Measurements from ENCODE around the gene C11orf21. TPM values are rescaled to one million over a fixed set of nuclear protein-coding genes. Genes with fewer than 3 reads are reported as not detected.

C11orf21 gene
- total and polyA plus RNA-seq, 2 of the 8 experiments (the other 6 are each of a cell fraction or from before 2014, with no cell fraction given) = not detected

- H3K27ac ChIP-seq (ENCODE audit: low read depth, low read length) = no peak overlapping the region
- no peak overlapping the region for H3K4ac ChIP-seq (replicated peaks; ENCODE audit: insufficient read length, low read depth, low read length)
- no peaks in the 10 kb centered on the region for H3K79me2 ChIP-seq (ENCODE audit: control insufficient read depth in 1 of 2, insufficient read depth in 2 of 2, low read length in 2 of 2)
- WGBS, 2 experiments (ENCODE audit: extremely low coverage in 1 of 2, insufficient coverage in 1 of 2, insufficient read length in 1 of 2, insufficient replicate concordance in 2 of 2, low coverage in 1 of 2, low lambda C conversion rate in 2 of 2, missing lambda C conversion rate in 1 of 2) = 87% methylated on average over 15 of the region's 15 CpGs; no CpG with 5 or more reads in 1 of the 2 experiments
- no peak for FAIRE-seq
- H3K36me3 ChIP-seq (ENCODE audit: control insufficient read depth in 2 of 4, insufficient read depth in 4 of 4, low read length in 3 of 4) = peaks cover 0 to 6% (median 0%) of the 10 kb centered on the region in 4 experiments; a peak in 1 of 8 replicates
- H3K23me2 ChIP-seq (ENCODE audit: low read depth, low read length) = peaks cover 8% of the 10 kb centered on the region; the same call in 1 of the 2 replicates
- H3K4me2 ChIP-seq (ENCODE audit: insufficient read depth in 1 of 2, low read depth in 2 of 2, low read length in 2 of 2) = no peak overlapping the region
- no peak overlapping the region for H2BK15ac ChIP-seq (ENCODE audit: low read length)
- H3K4me3 ChIP-seq (ENCODE audit: extremely low read depth in 1 of 4, insufficient read depth in 2 of 4, low read depth in 3 of 4, low read length in 4 of 4) = no peak overlapping the region
- no peak for DNase-seq (ENCODE audit: low read depth in 1 of 2, low spot score in 2 of 2)
- peaks cover 0 to 12% of the 10 kb centered on the region in 2 experiments; a peak in 1 of 4 replicates for H3K9me3 ChIP-seq (ENCODE audit: insufficient read depth in 2 of 2, low read depth in 1 of 2, low read length in 1 of 2)
- H4K20me1 ChIP-seq (replicated peaks in 1 of 2; ENCODE audit: control insufficient read depth in 1 of 2, insufficient read depth in 2 of 2, low read length in 2 of 2) = no peaks in the 10 kb centered on the region
- H3K27me3 ChIP-seq (replicated peaks in 1 of 4; ENCODE audit: control insufficient read depth in 3 of 4, extremely low read depth in 1 of 4, insufficient read depth in 3 of 4, low read length in 3 of 4) = peaks cover 19 to 61% (median 57%) of the 10 kb centered on the region in 4 experiments
- H3K18ac ChIP-seq (ENCODE audit: extremely low read depth, low read length) = no peak overlapping the region
- no peak overlapping the region for H2AFZ ChIP-seq (ENCODE audit: low read length)
- H4K91ac ChIP-seq (replicated peaks; ENCODE audit: insufficient read length, low read length) = no peak overlapping the region
- H2AK5ac ChIP-seq (ENCODE audit: low read depth, low read length) = no peak overlapping the region
- no peak overlapping the region for H2BK20ac ChIP-seq (ENCODE audit: low read length)
- H2BK5ac ChIP-seq (ENCODE audit: low read depth, low read length) = no peak overlapping the region
- POLR2A ChIA-PET (ENCODE audit: partially characterized antibody) = no interaction called here
- H4K8ac ChIP-seq (ENCODE audit: extremely low read depth, insufficient read depth, low read length) = no peak overlapping the region
- H2BK12ac ChIP-seq (ENCODE audit: low read depth, low read length) = no peak overlapping the region
- no peaks in the 10 kb centered on the region for H3K79me1 ChIP-seq (ENCODE audit: low read depth, low read length)
- no peak overlapping the region for H3K56ac ChIP-seq (replicated peaks; ENCODE audit: insufficient read length, low read depth, low read length)
- no peak overlapping the region for H3K9ac ChIP-seq (replicated peaks in 1 of 4; ENCODE audit: extremely low read depth in 1 of 4, low read depth in 3 of 4, low read length in 3 of 4)
- H3K23ac ChIP-seq (ENCODE audit: insufficient read length) = no peak overlapping the region
- no peak overlapping the region for H3K14ac ChIP-seq (ENCODE audit: insufficient read length)
- H3K4me1 ChIP-seq (replicated peaks in 1 of 4; ENCODE audit: control insufficient read depth in 3 of 4, insufficient read depth in 4 of 4, low read length in 3 of 4) = peaks cover 0 to 15% (median 4%) of the 10 kb centered on the region in 4 experiments; a peak in 4 of 7 replicates
- H2BK120ac ChIP-seq (replicated peaks; ENCODE audit: low read depth, low read length) = no peak overlapping the region
- CTCF ChIA-PET (ENCODE audit: partially characterized antibody) = interaction anchor here (1.1 to 6.6 kb wide), 5 partner anchors 10 to 580 kb away, joined by 3 to 26 read pairs (median 3); no protein-coding TSS in a partner anchor
- H4K5ac ChIP-seq (ENCODE audit: insufficient read length, low read depth, low read length) = no peak overlapping the region
- TF ChIP-seq, protein P1, sequence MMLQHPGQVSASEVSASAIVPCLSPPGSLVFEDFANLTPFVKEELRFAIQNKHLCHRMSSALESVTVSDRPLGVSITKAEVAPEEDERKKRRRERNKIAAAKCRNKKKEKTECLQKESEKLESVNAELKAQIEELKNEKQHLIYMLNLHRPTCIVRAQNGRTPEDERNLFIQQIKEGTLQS (IDR thresholded peaks at IDR 0.05; ENCODE audit: insufficient read depth, low read depth, low read length) = no peak
- no peak for TF ChIP-seq SRF (IDR thresholded peaks at IDR 0.05; ENCODE audit: low read depth, low read length)
- TF ChIP-seq GABPA (IDR thresholded peaks at IDR 0.05; ENCODE audit: borderline replicate concordance, insufficient read depth, low read length) = no peak
- TF ChIP-seq GTF2F1 (IDR thresholded peaks at IDR 0.05; ENCODE audit: borderline replicate concordance, low read depth, low read length) = no peak
- no peak for TF ChIP-seq SIRT6 (IDR thresholded peaks at IDR 0.05; ENCODE audit: low read length)
- no peak for TF ChIP-seq KDM4A (IDR thresholded peaks at IDR 0.05; ENCODE audit: low read depth, low read length, severe bottlenecking)
- TF ChIP-seq MAFK (IDR thresholded peaks at IDR 0.05; ENCODE audit: low read depth, low read length) = no peak
- TF ChIP-seq EZH2 (IDR thresholded peaks at IDR 0.05; ENCODE audit: low read depth, low read length, severe bottlenecking) = no peak
- TF ChIP-seq CEBPB (IDR thresholded peaks at IDR 0.05; ENCODE audit: low read depth, low read length) = no peak
- TF ChIP-seq TEAD4 (IDR thresholded peaks at IDR 0.05; ENCODE audit: low read depth, low read length) = no peak
- no peak for TF ChIP-seq RBBP5 (IDR thresholded peaks at IDR 0.05; ENCODE audit: borderline replicate concordance, low read depth, low read length)
- no peak for TF ChIP-seq SAP30 (IDR thresholded peaks at IDR 0.05; ENCODE audit: insufficient read depth, insufficient replicate concordance, low read length)
- no peak for TF ChIP-seq TAF1 (IDR thresholded peaks at IDR 0.05; ENCODE audit: low read depth, low read length)
- no peak for TF ChIP-seq RXRA (IDR thresholded peaks at IDR 0.05; ENCODE audit: insufficient read depth, low read depth, low read length)
These were observed 28.4 kb downstream of the C11orf21 start for GRCh38 chr11:2273311-2273710.

Data from H1 (cell line).